GM12864 (cell line): ENCODE measurements around the gene KCNN1.
"Not testable (repeated sequence)": the region's sequence is repeated elsewhere in the genome, so short reads cannot be mapped to it uniquely, and the experiment has no call there.

Source experiments
- DNase-seq: peaks from one replicate; pipeline ENCODE4 v3.0.0-alpha.2; 2011; ENCODE audit warnings: low read depth
- H3K4me3 ChIP-seq: 2 replicates; pipeline ENCODE4 v1.5.1; 2011; ENCODE audit warnings: mild to moderate bottlenecking, low read depth, low read length, control low read depth
- CTCF ChIP-seq: IDR thresholded peaks from 2 replicates; pipeline ENCODE4 v1.5.1; 2011; ENCODE audit warnings: low read depth, mild to moderate bottlenecking, moderate library complexity, low read length, control low read depth, inconsistent platforms; ENCODE audit errors: missing control alignments

The KCNN1 gene

DNA sequence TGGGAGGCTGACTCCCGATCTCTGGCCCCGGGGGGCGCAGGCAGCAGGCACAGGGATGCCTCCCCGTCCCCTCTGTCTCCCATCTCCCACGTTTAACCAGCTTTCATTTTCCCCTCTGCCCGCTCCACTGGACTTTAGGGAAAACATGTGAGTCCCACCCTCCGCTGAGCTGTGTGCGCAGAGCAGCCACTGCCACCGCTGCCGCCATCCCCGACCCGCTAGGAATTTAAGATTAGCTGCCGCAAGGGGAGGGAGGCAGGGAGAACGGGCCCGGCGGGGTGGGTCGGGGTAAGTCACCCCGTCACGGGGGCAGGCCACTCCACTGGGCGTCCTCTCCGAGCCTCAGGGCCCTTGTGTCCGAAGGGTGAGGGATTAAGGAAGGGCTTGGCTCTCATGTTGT lies 15.5 kb downstream of the KCNN1 start:
- TF ChIP-seq CTCF = no peak
- H3K4me3 ChIP-seq = no peak overlapping the region
- no peak for DNase-seq

DNA sequence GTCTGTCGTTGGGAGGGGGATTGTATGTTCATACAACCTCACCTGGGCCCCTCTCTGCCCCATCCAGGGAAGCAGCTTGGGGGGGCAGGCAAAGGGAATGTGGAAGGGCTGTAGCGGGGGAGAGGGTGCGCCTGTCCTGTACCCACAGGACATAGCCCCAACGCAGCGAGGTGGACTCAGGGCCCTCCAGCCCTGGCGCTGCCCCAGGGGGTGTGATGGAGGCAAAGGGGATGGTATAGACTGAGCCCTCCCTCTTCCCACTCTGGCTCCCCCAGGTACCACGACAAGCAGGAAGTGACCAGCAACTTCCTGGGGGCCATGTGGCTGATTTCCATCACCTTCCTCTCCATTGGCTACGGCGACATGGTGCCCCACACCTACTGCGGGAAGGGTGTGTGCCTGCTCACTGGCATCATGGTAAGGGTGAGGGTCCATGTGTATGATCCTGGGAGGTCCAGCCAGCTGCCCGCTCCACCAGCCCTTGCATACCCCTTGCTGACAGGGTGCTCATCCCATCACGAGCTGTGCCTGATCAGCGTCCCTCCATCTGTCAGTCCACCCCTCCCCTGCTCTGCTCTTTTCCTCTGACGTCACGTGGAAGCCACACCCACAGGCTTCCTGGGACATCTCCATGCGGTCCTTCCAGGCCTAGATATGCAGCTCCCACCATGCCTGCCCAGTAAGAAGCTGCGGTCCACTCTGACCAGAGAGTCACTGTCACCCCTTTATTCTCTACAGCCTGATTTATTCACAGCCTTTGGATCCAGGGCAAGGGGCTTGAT lies 18.3 kb downstream of the KCNN1 start:
- no peak overlapping the region for H3K4me3 ChIP-seq
- TF ChIP-seq CTCF = no peak
- no peak for DNase-seq

- not testable (repeated sequence) for H3K4me3 ChIP-seq, DNase-seq
Observed at GRCh38 chr19:17986569-17986968, 19.7 kb downstream of the KCNN1 start.

GRCh38 chr19:17988161-17988560 lies 21.3 kb downstream of the KCNN1 start:
- DNase-seq = no peak
- no peak for TF ChIP-seq CTCF
- H3K4me3 ChIP-seq = no peak overlapping the region

GRCh38 chr19:17989425-17990094 lies 22.7 kb downstream of the KCNN1 start:
- DNase-seq = no peak
- no peak for TF ChIP-seq CTCF

GRCh38 chr19:17993076-17993813 lies 26.3 kb downstream of the KCNN1 start:
- no peak overlapping the region for H3K4me3 ChIP-seq
- no peak for TF ChIP-seq CTCF
- DNase-seq = no peak

More at GRCh38 chr19:17989425-17990094, 22.7 kb downstream of the KCNN1 start:
- H3K4me3 ChIP-seq = no peak overlapping the region

GRCh38 chr19:17996826-17997316 lies 30.0 kb downstream of the KCNN1 start:
- DNase-seq = peak; percentile 18
- peak; percentile 98 for TF ChIP-seq CTCF
- H3K4me3 ChIP-seq = no peak overlapping the region
